HL-60 (cell line): Measurements from ENCODE around the gene DPYD.

ENCODE experiments used
- DNase-seq, 2 experiments: peaks; one replicate each; pipeline ENCODE4 v3.0.0-alpha.2; 2010 to 2020; ENCODE audit warnings: low read depth in 1 of 2, low spot score in 1 of 2
- H3K27ac ChIP-seq: fragments of 250-450 bp; sonication (Bioruptor Pico); replicated peaks from 2 replicates; pipeline ENCODE4 v1.5.1; 2020; ENCODE audit warnings: mild to moderate bottlenecking, moderate library complexity
- H3K27me3 ChIP-seq: fragments of 250-450 bp; sonication (Bioruptor Pico); 2 replicates; pipeline ENCODE4 v1.5.1; 2021; ENCODE audit warnings: mild to moderate bottlenecking, moderate library complexity; ENCODE audit not compliant: insufficient read depth, poor library complexity, severe bottlenecking
- H3K4me3 ChIP-seq: replicated peaks from 2 replicates; pipeline ENCODE4 v1.5.1; 2011; ENCODE audit warnings: mild to moderate bottlenecking, control low read depth, low read length; ENCODE audit not compliant: insufficient read depth
- CTCF ChIP-seq: IDR thresholded peaks from one replicate; pipeline ENCODE4 v1.5.1; 2011; ENCODE audit warnings: low read length, control low read depth, inconsistent platforms; ENCODE audit not compliant: insufficient read depth
- GABPA ChIP-seq: IDR thresholded peaks from 2 replicates; pipeline ENCODE4 v1.6.1; 2012; ENCODE audit warnings: low read depth
- POLR2AphosphoS5 ChIP-seq: IDR thresholded peaks from 2 replicates; pipeline ENCODE4 v1.6.1; 2012; ENCODE audit warnings: low read depth
- REST ChIP-seq: IDR thresholded peaks from 2 replicates; pipeline ENCODE4 v1.6.1; 2012; ENCODE audit warnings: low read depth; ENCODE audit not compliant: insufficient replicate concordance
- SPI1 ChIP-seq: IDR thresholded peaks from 2 replicates; pipeline ENCODE4 v1.6.1; 2012; ENCODE audit warnings: low read depth, mild to moderate bottlenecking, borderline replicate concordance
- long read RNA-seq: library from polyadenylated mRNA; unstranded; transcript quantifications from one replicate; pipeline ENCODE4 v2.0.0, GENCODE V29; 2020

Gene DPYD
- long read RNA-seq, full-length matches to known transcripts = 12 of 22 reads
- long read RNA-seq, partial matches to known transcripts = 3 of 22 reads
- long read RNA-seq, other reads (novel, unspliced or antisense) = 7 of 22 reads

GRCh38 chr1:97920832-97921571 is at the start of gene DPYD:
DPYD (minus strand) TSS chr1:97921034; CDS start chr1:97920922, 112 bp downstream.
- H3K27ac ChIP-seq = peak within 1 kb of the TSS; percentile 41; the same call in 1 of the 2 replicates
- H3K27me3 ChIP-seq = peaks cover 9% of the 10 kb centered on the region
- DNase-seq = peak; percentile 50 to 70
- H3K4me3 ChIP-seq = peak within 1 kb of the TSS; percentile 81
- TF ChIP-seq CTCF = no peak
- no peak for TF ChIP-seq GABPA
- TF ChIP-seq REST = no peak
- 0 out of 2 replicates have a peak, but pooled peaks have one; percentile 36 for TF ChIP-seq POLR2AphosphoS5

- TF ChIP-seq REST (no peak), CTCF (no peak), GABPA (no peak), POLR2AphosphoS5 (no peak), SPI1 (no peak)
- no peak overlapping the region for H3K27ac ChIP-seq
- H3K4me3 ChIP-seq = no peak overlapping the region
- no peak for DNase-seq
- H3K27me3 ChIP-seq = no peaks in the 10 kb centered on the region
Measured at GRCh38 chr1:97960470-97960869, 39.6 kb upstream of the DPYD start.

- no peak for DNase-seq
- no peaks in the 10 kb centered on the region for H3K27me3 ChIP-seq
- no peak overlapping the region for H3K27ac ChIP-seq
- TF ChIP-seq CTCF (no peak), SPI1 (no peak), REST (no peak), POLR2AphosphoS5 (no peak), GABPA (no peak)
- no peak overlapping the region for H3K4me3 ChIP-seq
Measured at GRCh38 chr1:97947695-97948094, 26.9 kb upstream of the DPYD start.
